Astrocyte (in vitro differentiated cells and primary cell): ENCODE results near the gene PLCH2. TPM values are rescaled to one million over a fixed set of nuclear protein-coding genes. Genes with fewer than 3 reads are reported as not detected.

Experiments
- DNase-seq: peaks from one replicate; pipeline ENCODE4 v3.0.0-alpha.2; 2010; ENCODE audit warnings: low read depth
- FAIRE-seq: peaks from 2 replicates; lab custom pipeline; 2011; peaks lifted over from hg19 to GRCh38; lab: Jason Lieb, UNC
- H2AFZ ChIP-seq: 2 replicates; pipeline ENCODE4 v1.6.0; 2012; ENCODE audit warnings: low read depth, low read length, inconsistent platforms
- H3K27ac ChIP-seq: 2 replicates; pipeline ENCODE4 v1.5.1; 2011; ENCODE audit warnings: low read depth, low read length, inconsistent platforms
- H3K27me3 ChIP-seq: 2 replicates; pipeline ENCODE4 v1.6.0; 2011; ENCODE audit warnings: low read length, inconsistent platforms; ENCODE audit not compliant: insufficient read depth
- H3K36me3 ChIP-seq: 2 replicates; pipeline ENCODE4 v1.5.1; 2011; ENCODE audit warnings: low read length, inconsistent platforms; ENCODE audit not compliant: insufficient read depth
- H3K4me1 ChIP-seq: 2 replicates; pipeline ENCODE4 v1.5.1; 2011; ENCODE audit warnings: low read length, inconsistent platforms; ENCODE audit not compliant: insufficient read depth
- H3K4me2 ChIP-seq: 2 replicates; pipeline ENCODE4 v1.6.0; 2012; ENCODE audit warnings: low read length, inconsistent platforms
- H3K4me3 ChIP-seq: 2 replicates; pipeline ENCODE4 v1.5.1; 2011; ENCODE audit warnings: low read depth, mild to moderate bottlenecking, low read length, inconsistent platforms; ENCODE audit not compliant: insufficient read depth
- H3K79me2 ChIP-seq: 2 replicates; pipeline ENCODE4 v1.6.0; 2012; ENCODE audit warnings: mild to moderate bottlenecking, low read length, inconsistent platforms; ENCODE audit not compliant: insufficient read depth
- H3K9ac ChIP-seq: 2 replicates; pipeline ENCODE4 v1.6.0; 2012; ENCODE audit warnings: mild to moderate bottlenecking, low read length, inconsistent platforms
- H3K9me3 ChIP-seq: 2 replicates; pipeline ENCODE4 v1.5.1; 2012; ENCODE audit warnings: low read depth, mild to moderate bottlenecking, low read length, inconsistent platforms; ENCODE audit not compliant: insufficient read depth
- H4K20me1 ChIP-seq: 2 replicates; pipeline ENCODE4 v1.6.0; 2012; ENCODE audit warnings: low read length, inconsistent platforms; ENCODE audit not compliant: insufficient read depth
- H3K27ac Mint-ChIP-seq: one replicate; pipeline ENCODE4 v1.8.0; 2021; ENCODE audit warnings: mild to moderate bottlenecking, mixed read lengths; ENCODE audit not compliant: unreplicated experiment
- H3K27me3 Mint-ChIP-seq: one replicate; pipeline ENCODE4 v1.8.0; 2021; ENCODE audit warnings: low read depth, mixed read lengths; ENCODE audit not compliant: unreplicated experiment
- H3K36me3 Mint-ChIP-seq: one replicate; pipeline ENCODE4 v1.8.0; 2021; ENCODE audit warnings: low read depth, mixed read lengths; ENCODE audit not compliant: unreplicated experiment
- H3K4me1 Mint-ChIP-seq: one replicate; pipeline ENCODE4 v1.8.0; 2021; ENCODE audit warnings: low read depth, mixed read lengths; ENCODE audit not compliant: unreplicated experiment
- H3K4me3 Mint-ChIP-seq: one replicate; pipeline ENCODE4 v1.8.0; 2021; ENCODE audit warnings: mild to moderate bottlenecking, moderate library complexity, mixed read lengths; ENCODE audit not compliant: unreplicated experiment
- H3K9me3 Mint-ChIP-seq: one replicate; pipeline ENCODE4 v1.8.0; 2021; ENCODE audit warnings: mild to moderate bottlenecking, mixed read lengths; ENCODE audit not compliant: unreplicated experiment
- CTCF ChIP-seq: IDR thresholded peaks from 2 replicates; pipeline ENCODE4 v1.5.1; 2011; ENCODE audit warnings: low read depth, mild to moderate bottlenecking, inconsistent platforms, low read length, moderate library complexity; ENCODE audit not compliant: insufficient read depth
- EZH2 ChIP-seq: IDR thresholded peaks from 2 replicates; pipeline ENCODE4 v1.6.1; 2012; ENCODE audit warnings: mild to moderate bottlenecking, low read length, inconsistent platforms; ENCODE audit not compliant: insufficient read depth
- total RNA-seq: library from RNA; stranded (reverse); gene quantifications from 2 replicates; pipeline ENCODE4 v1.2.1, GENCODE V29; 2021

Gene PLCH2
- total RNA-seq, 1 donor from 2014 or later: 2.0 TPM

GRCh38 chr1:2433936-2434655, 42.0 kb upstream of the PLCH2 start:
- H3K9me3 ChIP-seq: no peaks in the 10 kb centered on the region
- H3K9me3 Mint-ChIP-seq: peaks cover 4% of the 10 kb centered on the region
- H3K4me3 ChIP-seq: no peak overlapping the region
- FAIRE-seq (no peak), DNase-seq (no peak)
- H3K4me1 Mint-ChIP-seq: no peaks in the 10 kb centered on the region
- H3K4me1 ChIP-seq: no peaks in the 10 kb centered on the region
- no peaks in the 10 kb centered on the region for H3K36me3 Mint-ChIP-seq
- peaks cover 28% of the 10 kb centered on the region for H3K27me3 Mint-ChIP-seq
- no peaks in the 10 kb centered on the region for H3K79me2 ChIP-seq
- no peak overlapping the region for H2AFZ ChIP-seq
- no peak overlapping the region for H3K27ac ChIP-seq
- H4K20me1 ChIP-seq: no peaks in the 10 kb centered on the region
- H3K27ac Mint-ChIP-seq: no peak overlapping the region
- H3K27me3 ChIP-seq: peaks cover 15% of the 10 kb centered on the region
- H3K4me3 Mint-ChIP-seq: no peak overlapping the region
- TF ChIP-seq CTCF (no peak), EZH2 (no peak)
- H3K4me2 ChIP-seq: no peak overlapping the region
- H3K9ac ChIP-seq: no peak overlapping the region
- H3K36me3 ChIP-seq: no peaks in the 10 kb centered on the region

GRCh38 chr1:2435091-2435490, 41.0 kb upstream of the PLCH2 start:
- Mint-ChIP-seq H3K27me3 (peaks cover 33% of the 10 kb centered on the region), H3K4me3 (no peak overlapping the region), H3K36me3 (no peaks in the 10 kb centered on the region), H3K9me3 (peaks cover 2% of the 10 kb centered on the region), H3K27ac (no peak overlapping the region), H3K4me1 (no peaks in the 10 kb centered on the region)
- Histone ChIP-seq H4K20me1 (no peaks in the 10 kb centered on the region), H3K4me1 (no peaks in the 10 kb centered on the region), H3K79me2 (no peaks in the 10 kb centered on the region), H3K4me3 (no peak overlapping the region), H3K4me2 (no peak overlapping the region), H3K9me3 (no peaks in the 10 kb centered on the region), H3K27ac (no peak overlapping the region), H3K27me3 (peaks cover 15% of the 10 kb centered on the region), H3K9ac (no peak overlapping the region), H2AFZ (no peak overlapping the region), H3K36me3 (no peaks in the 10 kb centered on the region)
- no peak for DNase-seq
- TF ChIP-seq CTCF: no peak
- no peak for TF ChIP-seq EZH2
- no peak for FAIRE-seq

GRCh38 chr1:2435746-2436355, 40.2 kb upstream of the PLCH2 start:
- H3K27ac ChIP-seq: no peak overlapping the region
- H3K27me3 ChIP-seq: peaks cover 15% of the 10 kb centered on the region
- H3K9ac ChIP-seq: no peak overlapping the region
- H3K79me2 ChIP-seq: no peaks in the 10 kb centered on the region
- Mint-ChIP-seq H3K27me3 (peaks cover 28% of the 10 kb centered on the region), H3K4me1 (no peaks in the 10 kb centered on the region), H3K36me3 (no peaks in the 10 kb centered on the region), H3K27ac (no peak overlapping the region), H3K9me3 (no peaks in the 10 kb centered on the region), H3K4me3 (no peak overlapping the region)
- no peak for TF ChIP-seq CTCF
- TF ChIP-seq EZH2: no peak
- no peak overlapping the region for H3K4me2 ChIP-seq
- no peaks in the 10 kb centered on the region for H3K36me3 ChIP-seq
- FAIRE-seq: no peak
- no peak overlapping the region for H2AFZ ChIP-seq
- H3K4me3 ChIP-seq: no peak overlapping the region
- H4K20me1 ChIP-seq: no peaks in the 10 kb centered on the region
- no peaks in the 10 kb centered on the region for H3K9me3 ChIP-seq
- H3K4me1 ChIP-seq: no peaks in the 10 kb centered on the region
- no peak for DNase-seq
